Measurements from ENCODE around the gene SERP1.
"Not testable (repeated sequence)": the region's sequence is repeated elsewhere in the genome, so short reads cannot be mapped to it uniquely, and the experiment has no call there.

SERP1 gene

GRCh38 chr3:150538324-150539208 lies 7.7 kb downstream of the SERP1 start:
- no peak for FAIRE-seq

GRCh38 chr3:150535204-150535603 lies 11.1 kb downstream of the SERP1 start:
- no peak for FAIRE-seq

GRCh38 chr3:150531775-150532174 lies 14.5 kb downstream of the SERP1 start:
- FAIRE-seq = no peak

GRCh38 chr3:150528354-150528797 lies 17.9 kb downstream of the SERP1 start:
- peak; percentile 95 for FAIRE-seq

GRCh38 chr3:150527464-150528255 lies 18.6 kb downstream of the SERP1 start:
- FAIRE-seq = no peak

GRCh38 chr3:150523538-150523937 lies 22.8 kb downstream of the SERP1 start:
- no peak for FAIRE-seq

- FAIRE-seq = no peak
These were observed 24.8 kb downstream of the SERP1 start for GRCh38 chr3:150521463-150521862.

GRCh38 chr3:150520408-150520807 lies 25.9 kb downstream of the SERP1 start:
- FAIRE-seq = no peak

- no peak for FAIRE-seq
These were observed 27.3 kb downstream of the SERP1 start for GRCh38 chr3:150519026-150519425.

- FAIRE-seq = no peak
These were observed 31.1 kb downstream of the SERP1 start for GRCh38 chr3:150515210-150515609.

- FAIRE-seq = no peak
These were observed 35.0 kb downstream of the SERP1 start for GRCh38 chr3:150511122-150511821.

- no peak for FAIRE-seq
These were observed 36.5 kb downstream of the SERP1 start for GRCh38 chr3:150509780-150510179.

GRCh38 chr3:150508401-150508800 lies 37.9 kb downstream of the SERP1 start:
- no peak for FAIRE-seq

GRCh38 chr3:150504483-150504882 lies 41.8 kb downstream of the SERP1 start:
- FAIRE-seq = no peak

GRCh38 chr3:150503402-150504099 lies 42.7 kb downstream of the SERP1 start:
- FAIRE-seq = no peak

GRCh38 chr3:150500960-150501359 lies 45.3 kb downstream of the SERP1 start:
- not testable (repeated sequence) for FAIRE-seq

- no peak for FAIRE-seq
These were observed 48.3 kb downstream of the SERP1 start for GRCh38 chr3:150497956-150498355.

GRCh38 chr3:150495563-150496168 lies 50.6 kb downstream of the SERP1 start:
- FAIRE-seq = peak; percentile 89

- FAIRE-seq = no peak
These were observed 51.1 kb downstream of the SERP1 start for GRCh38 chr3:150495149-150495548.

GRCh38 chr3:150494411-150494977 lies 51.8 kb downstream of the SERP1 start:
- FAIRE-seq = no peak

All from TTC549 (cell line).